Colonic mucosa (tissue), 4 donors: Measurements from ENCODE around the gene FAM117B. TPM values are rescaled to one million over a fixed set of nuclear protein-coding genes. Genes with fewer than 3 reads are reported as not detected.

Experiments used
- DNase-seq: peaks from one replicate; pipeline ENCODE4 v3.0.0-alpha.2; 2020
- H3K27ac ChIP-seq: fragments of 200-600 bp; one replicate; pipeline ENCODE4 v1.8.0; 2021
- H3K27me3 ChIP-seq: fragments of 200-600 bp; one replicate; pipeline ENCODE4 v1.8.0; 2021
- H3K36me3 ChIP-seq: fragments of 200-600 bp; one replicate; pipeline ENCODE4 v1.8.0; 2021
- H3K4me1 ChIP-seq: fragments of 200-600 bp; one replicate; pipeline ENCODE4 v1.8.0; 2021; ENCODE audit warnings: mild to moderate bottlenecking
- H3K4me3 ChIP-seq: fragments of 200-600 bp; one replicate; pipeline ENCODE4 v1.8.0; 2021
- H3K9ac ChIP-seq, 2 donors: one replicate each; pipeline ENCODE4 v1.7.0; 2013; ENCODE audit warnings: control low read depth in 2 of 2, low read depth in 2 of 2, low read length in 2 of 2
- H3K9me3 ChIP-seq: fragments of 200-600 bp; one replicate; pipeline ENCODE4 v1.8.0; 2021
- CTCF ChIP-seq: fragments of 200-600 bp; IDR thresholded peaks from one replicate; pipeline ENCODE4 v1.8.0; 2022; ENCODE audit warnings: antibody characterized with exemption, mild to moderate bottlenecking
- intact Hi-C: fragments of 100-400 bp; cut with DNase I; formaldehyde crosslinking; loops from one replicate; pipeline ENCODE4 v1.14.1; 2022
- total RNA-seq, 2 donors: library from RNA; stranded (reverse); fragmentation: NEBNext Ultra II Directional in 1 of 2; extraction: Animal tissue kit (Norgen Biotek cat#: 25700) in 1 of 2; gene quantifications; one replicate each; pipeline ENCODE4 v1.2.1, GENCODE V29; 2021
- donor health status: healthy.
- donor health status: DM: no; HTN: no; CAD: no.
- donor health status: DM: no; HTN: no; CAD: no.

FAM117B gene
- total RNA-seq, 2 donors from 2014 or later, result 16.3 to 20.1 TPM

GRCh38 chr2:202599911-202600310 lies 34.9 kb upstream of the FAM117B start:
- TF ChIP-seq CTCF, result no peak

GRCh38 chr2:202604699-202605098 lies 30.1 kb upstream of the FAM117B start:
- Histone ChIP-seq H3K4me1 (no peaks in the 10 kb centered on the region), H3K9me3 (no peaks in the 10 kb centered on the region), H3K27ac (no peak overlapping the region), H3K36me3 (no peaks in the 10 kb centered on the region), H3K4me3 (no peak overlapping the region), H3K9ac (no peak overlapping the region), H3K27me3 (no peaks in the 10 kb centered on the region)
- no peak for TF ChIP-seq CTCF
- no peak for DNase-seq
- intact Hi-C loops, result no loop called here

More at GRCh38 chr2:202599911-202600310, 34.9 kb upstream of the FAM117B start:
- no peak overlapping the region for H3K9ac ChIP-seq
- no peaks in the 10 kb centered on the region for H3K9me3 ChIP-seq
- no peaks in the 10 kb centered on the region for H3K36me3 ChIP-seq
- H3K27me3 ChIP-seq, result no peaks in the 10 kb centered on the region
- H3K4me3 ChIP-seq, result no peak overlapping the region
- H3K27ac ChIP-seq, result no peak overlapping the region
- no peak for DNase-seq
- H3K4me1 ChIP-seq, result no peaks in the 10 kb centered on the region
- intact Hi-C loops, result no loop called here

GRCh38 chr2:202605174-202605573 lies 29.6 kb upstream of the FAM117B start:
- no peak for DNase-seq
- H3K27me3 ChIP-seq, result no peaks in the 10 kb centered on the region
- H3K36me3 ChIP-seq, result no peaks in the 10 kb centered on the region
- H3K9ac ChIP-seq, result no peak overlapping the region
- H3K27ac ChIP-seq, result no peak overlapping the region
- H3K9me3 ChIP-seq, result no peaks in the 10 kb centered on the region
- no peak overlapping the region for H3K4me3 ChIP-seq
- TF ChIP-seq CTCF, result no peak
- intact Hi-C loops, result no loop called here
- H3K4me1 ChIP-seq, result no peaks in the 10 kb centered on the region

- intact Hi-C loops, result no loop called here
- Histone ChIP-seq H3K4me1 (no peaks in the 10 kb centered on the region), H3K4me3 (no peak overlapping the region), H3K27ac (no peak overlapping the region), H3K9me3 (no peaks in the 10 kb centered on the region), H3K27me3 (no peaks in the 10 kb centered on the region), H3K36me3 (no peaks in the 10 kb centered on the region), H3K9ac (no peak overlapping the region)
- TF ChIP-seq CTCF, result no peak
- DNase-seq, result no peak
Measured at GRCh38 chr2:202608142-202608852, 26.5 kb upstream of the FAM117B start.

- Histone ChIP-seq H3K9me3 (no peaks in the 10 kb centered on the region), H3K4me1 (no peaks in the 10 kb centered on the region), H3K4me3 (no peak overlapping the region), H3K9ac (no peak overlapping the region), H3K36me3 (no peaks in the 10 kb centered on the region), H3K27me3 (no peaks in the 10 kb centered on the region), H3K27ac (peak overlapping the region; percentile 21)
- no peak for TF ChIP-seq CTCF
- intact Hi-C loops, result no loop called here
- peak; percentile 47 for DNase-seq
Measured at GRCh38 chr2:202609381-202610145, 25.2 kb upstream of the FAM117B start.
